Measurements from ENCODE around the gene KLF6.

Gene KLF6

GRCh38 chr10:3774814-3775695 lies 10.0 kb downstream of the KLF6 start:
- DNase-seq (ENCODE audit: low spot score): peak; percentile 95

DNA sequence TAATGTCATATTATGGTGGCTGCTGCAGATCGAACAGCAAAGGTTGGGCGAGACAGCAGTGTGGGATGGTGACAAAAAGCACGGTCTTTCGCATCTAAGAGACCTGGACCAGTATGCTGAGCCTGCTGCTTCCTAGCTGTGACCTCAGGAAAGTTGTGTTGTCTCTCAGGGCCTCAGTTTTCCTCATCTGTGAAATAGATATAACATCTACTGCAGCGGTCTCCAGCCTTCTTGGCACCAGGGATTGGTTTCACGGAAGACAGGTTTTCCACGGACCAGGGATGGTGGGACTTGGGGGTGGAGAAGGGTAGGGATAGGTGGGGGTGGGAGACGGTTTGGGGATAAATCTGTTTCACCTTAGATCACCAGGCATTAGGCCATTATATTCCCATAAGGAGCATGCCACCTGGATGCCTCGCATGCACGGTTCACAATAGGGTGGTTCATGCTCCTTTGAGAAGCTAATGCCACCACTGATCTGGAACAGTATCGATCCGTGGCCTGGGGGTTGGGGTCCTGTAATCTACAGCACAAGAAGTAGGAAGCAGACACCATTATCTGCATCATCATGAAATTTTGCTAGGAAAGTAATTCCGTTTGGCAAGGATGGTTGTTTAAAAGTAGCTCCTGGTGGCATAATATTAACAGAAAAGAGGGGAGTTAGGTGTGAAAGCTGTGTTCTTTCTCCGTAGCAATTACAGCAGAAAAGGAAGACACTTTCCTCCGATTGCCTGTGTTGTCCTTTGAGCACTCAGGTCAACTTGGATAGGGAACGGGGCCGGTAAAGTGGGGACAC lies 10.8 kb downstream of the KLF6 start:
- DNase-seq (ENCODE audit: low spot score): no peak

- no peak for DNase-seq (ENCODE audit: low spot score)
Measured at GRCh38 chr10:3773460-3774017, 11.5 kb downstream of the KLF6 start.

DNA sequence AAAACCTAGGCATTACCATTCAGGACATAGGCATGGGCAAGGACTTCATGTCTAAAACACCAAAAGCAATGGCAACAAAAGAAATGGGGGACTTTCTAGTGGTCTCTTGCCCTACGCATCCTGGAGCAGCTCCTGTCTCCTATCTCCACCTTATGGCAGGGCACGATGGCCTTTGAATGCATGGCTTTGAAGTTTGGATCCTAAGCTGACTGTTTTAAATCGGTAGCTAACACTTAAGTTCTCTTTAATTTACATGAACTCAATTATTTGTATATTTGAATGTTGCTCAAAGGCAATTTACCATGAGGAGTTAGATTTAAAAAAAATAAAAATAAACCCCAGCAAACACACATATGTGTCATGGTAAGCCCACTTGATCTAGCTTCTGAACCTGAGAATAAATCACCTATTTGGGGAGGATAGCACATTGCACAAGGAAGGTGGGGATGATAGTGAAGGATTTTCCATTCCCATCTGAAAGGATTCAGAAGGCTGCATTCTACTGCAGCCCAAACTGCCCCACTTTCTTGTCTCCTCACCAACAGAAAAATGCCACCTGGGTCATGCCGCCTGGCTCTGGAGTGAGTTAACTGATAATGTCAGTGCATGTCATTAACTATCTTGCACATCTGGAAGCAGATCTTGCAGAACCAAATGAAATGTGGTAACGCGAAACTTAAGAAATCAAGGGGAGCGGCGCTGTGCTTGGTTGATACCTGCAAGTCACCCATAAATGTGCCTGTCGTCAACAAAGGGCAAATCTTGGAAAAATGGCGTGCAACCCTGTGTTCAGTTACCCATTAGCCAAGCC lies 12.4 kb downstream of the KLF6 start:
- DNase-seq (ENCODE audit: low spot score): no peak

DNA sequence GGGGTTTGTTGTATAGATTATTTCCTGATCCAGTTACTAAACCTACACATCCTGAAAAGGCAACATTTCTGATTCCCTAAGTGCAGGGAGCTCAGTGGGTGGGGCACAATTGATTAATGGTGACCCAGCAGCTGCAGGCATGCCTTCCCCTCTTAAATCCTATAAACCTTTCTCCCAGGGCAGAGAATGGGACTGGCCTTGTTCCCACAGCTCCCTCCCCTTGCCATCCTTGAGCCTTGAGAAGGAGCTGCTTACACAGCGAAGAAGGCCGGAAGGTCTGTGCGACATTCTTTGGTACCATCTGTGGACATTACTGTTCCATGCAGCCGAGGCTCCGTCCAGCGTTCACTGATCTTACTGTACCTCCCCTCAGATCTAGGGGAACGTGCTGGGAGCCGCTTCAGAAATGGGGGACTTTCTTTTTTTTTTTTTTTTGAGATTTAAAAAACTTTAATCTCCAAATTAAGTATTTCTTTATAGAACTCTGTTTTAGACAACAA lies 14.3 kb downstream of the KLF6 start:
- no peak for DNase-seq (ENCODE audit: low spot score)

DNA sequence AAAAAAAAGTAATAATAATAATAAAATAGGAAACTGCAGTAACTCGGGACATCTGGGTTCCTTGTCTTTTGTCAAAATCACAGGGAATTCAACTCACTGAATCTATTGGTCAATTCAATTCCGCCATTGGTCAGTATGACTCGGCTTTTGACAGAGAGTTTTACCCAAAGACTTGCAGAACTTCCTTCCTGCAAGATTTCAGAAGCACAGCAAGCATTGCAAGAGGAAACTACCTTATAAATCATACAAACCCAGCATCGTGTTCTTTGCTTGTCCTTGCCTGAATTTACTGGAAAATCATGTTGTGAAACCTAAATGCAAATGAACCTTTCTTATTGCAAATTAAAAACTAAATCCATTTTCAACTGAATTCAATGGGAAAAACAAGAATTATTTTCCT lies 15.5 kb downstream of the KLF6 start:
- DNase-seq (ENCODE audit: low spot score): no peak

- peak; percentile 43 for DNase-seq (ENCODE audit: low spot score)
Measured at GRCh38 chr10:3766046-3766756, 18.8 kb downstream of the KLF6 start.

DNA sequence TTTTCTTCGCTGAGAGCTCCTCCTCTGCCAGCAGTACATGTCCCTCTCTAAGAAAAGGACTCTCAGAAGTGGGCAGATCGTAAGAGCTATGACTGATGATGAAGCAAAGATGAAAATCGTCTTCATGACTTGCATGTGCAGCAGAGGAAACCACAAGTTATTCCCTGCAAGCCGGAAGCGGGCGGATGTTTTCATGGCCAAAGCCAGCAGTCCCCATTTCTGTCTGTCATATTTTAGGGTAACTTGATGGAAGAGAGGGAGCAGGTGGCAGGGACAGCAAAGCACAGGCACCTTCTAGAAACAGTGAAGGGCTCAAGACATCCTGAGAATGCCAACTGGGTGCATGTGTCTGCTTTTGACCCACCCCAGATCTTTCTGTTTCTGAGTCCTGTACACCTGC lies 19.9 kb downstream of the KLF6 start:
- no peak for DNase-seq (ENCODE audit: low spot score)

GRCh38 chr10:3764626-3765112 lies 20.3 kb downstream of the KLF6 start:
- DNase-seq (ENCODE audit: low spot score): no peak

GRCh38 chr10:3763852-3764625 lies 21.0 kb downstream of the KLF6 start:
- peak; percentile 78 for DNase-seq (ENCODE audit: low spot score)

DNA sequence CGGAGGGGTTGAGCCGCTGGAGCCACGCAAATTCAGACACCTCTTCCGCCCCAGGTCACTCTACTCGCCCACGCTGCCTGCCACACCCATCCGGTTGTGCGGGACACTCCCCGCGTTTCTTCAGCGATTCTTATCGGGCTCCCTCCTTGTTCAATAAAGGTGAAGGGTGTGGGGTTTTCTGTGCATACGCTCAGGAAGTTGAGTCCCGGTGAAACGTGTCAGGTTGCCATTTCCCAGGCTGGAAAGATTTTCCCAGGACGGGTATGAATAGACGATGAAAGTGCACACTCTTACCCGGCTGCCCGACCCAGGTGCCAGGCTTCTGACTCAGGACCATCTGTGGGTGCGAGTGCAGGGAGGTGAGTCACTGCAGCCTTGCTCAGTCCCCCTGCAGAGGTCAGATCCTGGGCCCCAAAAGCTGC lies 22.0 kb downstream of the KLF6 start:
- DNase-seq (ENCODE audit: low spot score): peak; percentile 95

DNA sequence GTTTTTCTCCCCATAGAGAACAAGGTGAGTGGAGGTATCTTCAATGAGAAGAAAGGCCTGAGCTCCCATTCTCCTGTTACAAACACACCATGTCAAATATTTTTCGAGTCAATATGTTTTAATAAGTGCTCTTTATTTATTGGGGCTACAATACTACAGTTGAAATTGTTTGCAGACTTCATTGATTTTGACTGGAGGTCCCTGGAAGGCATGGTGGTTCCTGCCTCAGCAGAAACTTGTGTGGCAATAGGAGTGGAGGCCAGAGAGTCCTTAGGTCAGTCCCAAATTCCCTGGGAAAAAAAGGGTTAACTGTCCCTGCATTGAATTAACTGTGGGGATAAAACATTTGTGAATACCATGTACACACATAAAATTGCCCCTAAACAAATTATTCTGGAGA lies 22.7 kb downstream of the KLF6 start:
- no peak for DNase-seq (ENCODE audit: low spot score)

- no peak for DNase-seq (ENCODE audit: low spot score)
Measured at GRCh38 chr10:3761904-3762303, 23.1 kb downstream of the KLF6 start.

GRCh38 chr10:3761021-3761686 lies 23.9 kb downstream of the KLF6 start:
- DNase-seq (ENCODE audit: low spot score): no peak

DNA sequence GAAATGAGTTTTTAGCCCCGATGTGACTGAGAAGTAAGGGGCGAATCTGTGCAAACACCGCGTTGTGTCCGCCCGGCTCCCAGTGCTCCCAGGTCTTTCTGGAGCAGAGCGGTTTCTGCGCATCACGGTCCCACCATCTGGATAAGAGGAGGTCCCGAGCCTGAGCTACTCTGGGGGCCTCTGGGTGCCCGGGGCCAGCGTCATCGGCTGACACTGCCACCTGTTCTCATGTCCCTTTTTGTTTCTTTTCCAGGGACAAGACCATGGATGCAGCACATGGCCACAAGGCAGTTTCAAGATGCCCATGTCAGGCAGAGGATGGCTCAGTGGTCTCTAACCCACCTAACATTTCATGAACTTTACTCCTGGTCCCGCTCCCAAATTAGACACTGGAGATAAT lies 24.9 kb downstream of the KLF6 start:
- no peak for DNase-seq (ENCODE audit: low spot score)

GRCh38 chr10:3759397-3759796 lies 25.6 kb downstream of the KLF6 start:
- DNase-seq (ENCODE audit: low spot score): no peak

- DNase-seq (ENCODE audit: low spot score): no peak
Measured at GRCh38 chr10:3758491-3758970, 26.5 kb downstream of the KLF6 start.

DNA sequence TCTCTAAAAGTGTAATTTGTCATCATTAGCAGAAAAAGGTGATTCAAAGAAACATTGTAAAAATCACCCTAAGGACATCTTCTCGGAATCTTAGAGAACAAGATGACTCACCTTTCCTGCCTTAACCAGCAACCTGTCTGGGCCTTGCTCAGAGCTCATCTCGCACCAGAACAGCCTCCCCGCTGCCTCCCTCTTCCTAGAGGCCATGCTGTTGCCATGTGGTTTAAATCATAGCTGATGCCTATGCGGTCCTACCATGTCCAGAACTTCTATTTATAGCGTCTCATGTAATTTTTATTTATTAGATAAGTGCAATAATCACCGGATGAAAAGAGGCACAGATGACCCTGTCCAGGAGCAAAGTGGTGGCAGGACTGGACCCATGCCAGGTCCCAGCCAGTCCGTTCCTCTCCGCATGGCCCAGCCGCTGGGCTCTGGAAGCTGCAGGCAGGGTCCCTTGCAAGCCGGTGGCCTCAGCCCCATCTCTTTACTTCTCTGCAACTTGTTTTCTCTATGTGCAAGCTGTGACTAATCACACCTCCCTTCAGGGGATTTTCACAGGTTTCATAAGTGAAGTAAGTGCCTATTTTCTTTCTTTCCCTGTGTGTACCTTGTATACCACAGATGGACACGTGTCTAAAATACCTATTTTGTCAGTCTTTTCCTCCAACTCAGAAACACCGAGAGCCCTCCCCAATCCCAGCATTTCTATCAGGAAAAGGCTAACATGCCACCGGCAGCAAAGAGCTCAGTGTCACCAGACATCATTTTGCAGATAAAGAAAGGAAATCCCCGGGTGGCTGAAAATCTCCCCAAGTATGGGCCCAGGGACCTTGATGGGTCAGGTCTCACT lies 27.1 kb downstream of the KLF6 start:
- no peak for DNase-seq (ENCODE audit: low spot score)

DNA sequence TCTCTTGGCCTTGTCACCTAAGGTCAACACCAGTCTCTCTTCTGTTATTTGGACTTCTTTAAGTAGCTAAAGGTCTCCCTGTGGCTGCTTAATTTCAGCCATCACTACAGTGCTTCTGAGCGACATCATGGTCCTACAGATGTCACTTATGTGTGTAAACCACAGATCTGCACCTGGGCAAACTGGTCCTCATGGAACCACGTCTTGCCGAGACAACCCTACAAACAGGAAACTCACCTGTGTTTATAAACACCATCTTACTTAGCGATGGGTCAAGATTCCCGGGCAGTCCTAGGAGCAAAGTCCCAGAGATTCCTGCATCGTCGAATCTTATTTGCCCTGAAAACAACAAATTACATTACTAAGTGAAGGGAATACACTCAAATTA lies 27.8 kb downstream of the KLF6 start:
- no peak for DNase-seq (ENCODE audit: low spot score)
